MV-4-11 (cell line): ENCODE results near the gene PEX26.
"Not testable (repeated sequence)": the region's sequence is repeated elsewhere in the genome, so short reads cannot be mapped to it uniquely, and the experiment has no call there.

Source experiments
- DNase-seq: peaks from one replicate; lab custom pipeline; 2025; lab: John Stamatoyannopoulos, UW

PEX26 gene

DNA sequence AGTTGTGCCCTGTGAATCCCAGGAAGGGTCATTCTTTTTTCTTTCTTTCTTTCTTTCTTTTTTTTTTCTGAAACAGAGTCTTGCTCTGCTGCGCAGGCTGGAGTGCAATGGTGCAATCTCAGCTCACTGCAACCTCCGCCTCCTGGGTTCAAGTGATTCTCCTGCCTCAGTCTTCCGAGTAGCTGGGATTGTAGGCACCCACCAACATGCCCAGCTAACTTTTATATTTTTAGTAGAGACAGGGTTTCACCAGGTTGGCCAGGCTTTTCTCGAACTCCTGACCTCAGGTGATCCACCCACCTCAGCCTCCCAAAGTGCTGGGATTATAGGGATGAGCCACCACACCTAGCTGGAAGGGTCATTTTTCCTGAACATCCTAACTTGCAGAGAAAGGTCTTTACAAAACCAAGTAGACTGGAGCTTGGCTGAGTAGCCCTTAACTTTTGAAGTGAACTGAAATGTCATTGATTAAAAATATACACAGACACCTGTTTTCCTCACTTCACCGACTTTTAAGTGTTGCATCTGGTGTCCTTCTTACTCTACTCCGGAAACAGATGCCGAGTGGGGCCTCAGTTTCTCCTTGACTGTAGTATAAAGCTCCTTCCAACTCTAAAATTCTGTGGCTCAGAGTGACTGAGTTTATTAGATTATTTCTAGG lies 6.4 kb upstream of the PEX26 start:
- not testable (repeated sequence) for DNase-seq

DNA sequence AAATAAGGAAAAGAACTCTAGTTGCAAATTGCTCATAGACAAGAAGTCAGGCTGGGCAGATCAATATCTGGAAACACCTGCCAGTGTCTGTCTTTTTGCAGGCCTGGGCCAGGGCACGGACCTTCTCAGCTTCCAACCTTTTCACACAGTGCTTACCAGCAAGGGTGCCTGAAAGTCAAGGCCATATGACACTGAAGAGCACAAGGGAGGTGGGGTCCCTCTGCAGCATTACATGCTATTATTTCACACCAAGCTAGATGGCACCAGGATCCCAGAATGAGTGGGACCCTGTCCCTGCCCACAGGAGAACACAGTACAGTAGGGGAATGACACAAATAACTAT lies 5.9 kb upstream of the PEX26 start:
- DNase-seq, result no peak

DNA sequence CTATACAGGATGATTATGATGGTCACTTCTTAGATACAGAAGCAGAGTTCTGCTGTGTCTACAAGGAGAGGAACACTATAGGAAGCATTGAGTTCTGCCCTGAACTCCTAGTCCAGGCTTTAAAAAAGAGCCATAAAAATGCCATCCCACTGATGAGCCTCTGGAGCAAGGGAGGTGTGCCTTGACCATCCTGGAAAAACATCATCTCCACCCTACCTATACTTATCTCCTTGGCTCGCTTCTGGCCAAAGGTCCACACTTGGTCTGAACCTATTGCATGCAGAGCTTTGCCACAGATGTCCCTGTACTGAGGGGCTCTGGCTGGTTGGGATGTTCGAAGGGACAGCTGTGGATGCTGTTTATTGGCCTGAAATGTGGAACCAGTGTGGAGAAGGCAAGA lies 4.3 kb upstream of the PEX26 start:
- DNase-seq, result no peak

DNA sequence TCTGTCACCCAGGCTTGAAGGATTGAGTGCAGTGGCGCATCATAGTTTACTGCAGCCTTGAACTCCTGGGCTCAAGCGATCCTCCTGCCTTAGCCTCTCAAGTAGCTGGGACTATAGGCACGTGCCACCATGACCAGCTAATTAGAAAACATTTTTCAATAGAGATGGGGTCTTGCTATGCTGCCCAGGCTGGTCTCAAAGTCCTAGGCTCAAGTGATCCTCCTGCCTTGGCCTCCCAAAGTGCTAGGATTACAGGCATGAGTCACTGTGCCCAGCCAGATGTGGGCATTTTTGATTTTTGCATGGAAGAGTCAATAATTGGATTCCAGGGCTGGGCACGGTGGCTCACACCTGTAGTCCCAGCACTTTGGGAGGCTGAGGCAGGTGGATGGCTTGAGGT lies 3.9 kb upstream of the PEX26 start:
- not testable (repeated sequence) for DNase-seq

DNA sequence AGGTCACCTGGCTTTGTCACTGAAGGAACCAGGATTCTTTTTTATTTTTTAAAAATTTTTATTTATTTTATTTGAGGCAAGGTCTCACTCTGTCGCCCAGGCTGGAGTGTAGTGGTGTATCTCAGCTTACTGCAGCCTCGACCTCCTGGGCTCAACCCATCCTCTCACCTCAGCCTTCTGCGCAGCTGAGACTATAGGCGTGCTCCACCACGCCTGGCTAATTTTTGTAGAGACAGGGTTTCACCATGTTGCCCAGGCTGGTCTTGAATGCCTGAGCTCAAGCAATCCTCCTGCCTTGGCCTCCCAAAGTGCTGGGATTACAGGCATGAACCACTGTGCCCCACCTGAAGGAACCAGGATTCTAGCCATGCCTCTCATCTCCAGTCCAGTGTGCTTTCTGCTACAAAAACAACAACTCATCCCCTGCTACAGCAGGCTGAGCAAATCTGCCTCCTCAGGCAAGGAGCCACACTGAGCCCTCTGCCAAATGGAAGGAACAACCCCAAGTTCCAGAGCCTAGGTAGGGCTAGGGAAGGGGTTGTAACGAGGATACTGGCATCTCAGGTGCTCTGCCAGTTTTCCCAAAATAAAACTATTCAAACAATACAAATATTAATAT lies 2.6 kb upstream of the PEX26 start:
- DNase-seq, result no peak

DNA sequence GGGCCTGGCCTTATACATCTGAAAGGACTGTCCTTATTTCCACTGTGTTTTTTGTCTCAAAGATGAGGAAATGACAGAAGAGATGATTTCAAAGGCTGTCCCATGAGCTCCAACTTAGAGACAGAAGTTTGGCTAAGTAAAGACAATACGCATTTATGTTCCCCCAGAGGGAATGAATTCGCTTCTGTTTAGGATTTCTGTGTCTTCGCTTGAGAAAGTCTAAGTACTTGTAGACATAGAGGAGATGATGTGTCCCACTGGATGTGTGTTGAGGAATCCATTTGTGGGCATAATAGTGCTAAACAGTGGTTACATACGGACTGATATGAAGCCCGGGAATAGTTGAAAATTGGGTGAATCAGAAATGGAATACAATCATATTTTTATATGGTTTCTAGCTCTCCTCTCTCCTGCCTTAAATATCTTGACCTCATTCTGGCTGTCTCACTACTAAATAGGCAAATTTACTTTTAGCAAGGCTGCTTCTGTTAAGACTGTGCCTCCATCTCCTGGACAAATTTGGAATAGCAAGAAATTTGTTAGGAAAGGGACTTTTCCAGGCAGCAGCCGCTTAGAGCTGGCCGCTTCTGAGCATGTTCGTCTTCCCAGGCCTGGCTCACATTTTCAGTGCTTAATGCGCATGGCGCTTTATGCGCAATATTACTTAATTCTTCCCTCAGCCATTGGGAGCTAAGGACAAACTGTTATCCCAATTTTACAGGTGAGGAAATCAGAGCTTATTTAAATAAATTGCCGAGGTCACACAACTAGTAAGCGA lies 1.9 kb upstream of the PEX26 start:
- DNase-seq, result peak; percentile 75

DNA sequence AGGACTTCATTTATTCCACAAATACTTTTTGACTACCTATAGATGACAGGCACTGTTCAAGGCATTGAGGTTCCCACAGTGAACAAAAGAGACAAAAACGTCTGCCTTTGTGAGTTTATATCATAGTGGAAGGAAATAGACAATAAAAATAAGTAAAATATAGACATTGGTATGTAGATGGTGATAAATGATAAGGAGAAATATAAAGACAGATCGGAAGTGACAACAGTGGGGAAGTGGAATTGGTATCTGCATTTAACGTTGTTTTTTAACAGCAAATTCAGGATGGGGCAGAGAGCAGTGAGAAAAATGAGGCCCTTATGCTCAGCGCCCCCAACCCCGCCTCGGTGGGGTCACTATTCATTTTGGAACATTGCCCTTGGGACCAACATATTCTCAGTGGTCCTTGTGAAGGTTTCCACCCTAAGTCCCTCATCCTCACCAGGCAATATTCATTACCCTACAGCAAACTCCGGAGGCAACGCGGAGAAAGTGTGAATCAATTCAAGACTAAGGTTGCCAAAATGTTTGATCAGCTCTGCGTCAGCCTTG lies 627 bp upstream of the PEX26 start:
- DNase-seq, result no peak

DNA sequence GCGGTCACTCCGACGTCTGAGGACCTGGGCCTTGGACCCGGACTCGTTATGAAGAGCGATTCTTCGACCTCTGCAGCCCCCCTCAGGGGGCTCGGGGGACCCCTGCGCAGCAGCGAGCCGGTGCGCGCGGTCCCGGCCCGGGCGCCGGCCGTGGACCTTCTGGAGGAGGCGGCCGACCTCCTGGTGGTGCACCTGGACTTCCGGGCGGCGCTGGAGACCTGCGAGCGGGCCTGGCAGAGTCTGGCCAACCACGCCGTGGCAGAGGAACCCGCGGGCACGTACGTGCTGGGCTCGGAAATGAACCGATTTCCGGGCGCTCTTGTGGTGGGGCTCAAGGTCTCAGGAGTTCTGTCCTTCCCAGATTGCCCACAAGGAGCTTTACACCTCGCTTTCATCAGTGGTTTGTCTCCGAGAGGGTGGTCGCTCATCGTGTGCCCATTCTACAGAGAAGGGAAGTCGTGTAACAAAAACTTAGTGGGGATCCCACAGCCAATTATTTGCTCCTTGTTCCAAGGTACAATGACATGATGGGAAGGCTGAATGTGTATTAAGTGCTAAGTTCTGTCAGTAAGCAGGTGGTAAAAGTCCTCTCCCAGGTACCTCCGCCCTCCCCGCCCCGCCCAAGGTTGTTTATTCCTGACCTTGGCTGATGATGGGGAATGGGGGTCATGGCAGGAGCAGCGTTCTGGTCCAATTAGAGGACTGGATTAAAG lies 695 bp downstream of the PEX26 start:
- peak; percentile 15 for DNase-seq

DNA sequence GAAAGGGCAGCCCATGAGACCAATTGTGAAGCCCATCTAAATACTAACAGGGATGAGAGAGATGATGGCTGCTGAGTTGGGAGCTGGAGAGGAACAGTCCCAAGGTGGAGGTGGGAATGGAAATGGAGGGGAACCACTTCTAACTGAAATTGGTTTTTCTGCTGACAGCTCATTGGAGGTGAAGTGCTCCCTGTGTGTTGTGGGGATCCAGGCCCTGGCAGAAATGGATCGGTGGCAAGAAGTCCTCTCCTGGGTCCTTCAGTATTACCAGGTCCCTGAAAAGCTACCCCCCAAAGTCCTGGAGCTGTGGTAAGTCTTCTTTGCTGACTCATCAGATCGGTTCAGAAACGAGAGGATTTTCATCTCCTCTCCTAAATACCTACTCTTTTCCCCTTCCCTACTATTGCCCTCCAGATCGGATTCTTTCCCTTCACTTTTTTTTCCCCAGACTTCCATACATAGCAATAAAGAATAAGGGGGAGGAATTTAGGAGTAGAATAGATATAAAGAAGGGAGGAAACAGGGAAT lies 2.0 kb downstream of the PEX26 start:
- DNase-seq, result no peak

DNA sequence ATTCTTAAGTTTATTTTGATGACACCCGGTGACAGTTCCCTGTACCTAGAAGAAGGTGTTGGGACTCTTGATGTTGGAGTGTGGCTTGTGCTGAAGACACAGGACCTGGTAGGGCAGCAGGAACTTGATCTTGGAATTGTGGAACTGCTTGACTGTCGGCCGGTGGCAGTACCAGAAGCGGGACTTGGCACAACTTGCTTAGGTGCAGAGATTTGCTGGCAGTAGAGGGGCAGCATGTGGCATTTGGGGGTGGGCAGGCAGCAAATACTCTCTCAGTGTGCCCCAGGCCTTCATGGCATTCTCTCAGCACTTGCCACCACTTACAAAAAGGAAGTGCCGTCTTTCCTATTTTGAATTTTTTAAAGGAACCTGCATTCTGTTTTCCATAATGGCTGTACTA lies 3.6 kb downstream of the PEX26 start:
- DNase-seq, result no peak

DNA sequence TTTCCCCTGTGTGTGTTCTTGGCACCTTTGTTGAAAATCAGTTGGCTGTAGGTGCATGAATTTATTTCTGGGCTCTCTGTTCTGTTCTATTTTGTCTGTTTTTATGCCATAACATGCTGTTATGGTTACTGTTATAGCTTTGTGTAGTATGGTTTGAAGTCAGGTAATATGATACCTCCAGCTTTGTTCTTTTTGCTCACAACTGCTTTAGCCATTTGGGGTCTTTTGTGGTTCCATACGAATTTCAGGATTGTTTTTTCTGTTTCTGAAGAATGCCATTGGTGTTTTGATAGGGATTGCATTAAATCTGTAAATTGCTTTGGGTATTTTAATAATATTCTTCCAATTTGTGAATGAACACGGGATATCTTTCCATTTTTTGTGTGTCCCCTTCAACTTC lies 4.7 kb downstream of the PEX26 start:
- DNase-seq, result no peak

DNA sequence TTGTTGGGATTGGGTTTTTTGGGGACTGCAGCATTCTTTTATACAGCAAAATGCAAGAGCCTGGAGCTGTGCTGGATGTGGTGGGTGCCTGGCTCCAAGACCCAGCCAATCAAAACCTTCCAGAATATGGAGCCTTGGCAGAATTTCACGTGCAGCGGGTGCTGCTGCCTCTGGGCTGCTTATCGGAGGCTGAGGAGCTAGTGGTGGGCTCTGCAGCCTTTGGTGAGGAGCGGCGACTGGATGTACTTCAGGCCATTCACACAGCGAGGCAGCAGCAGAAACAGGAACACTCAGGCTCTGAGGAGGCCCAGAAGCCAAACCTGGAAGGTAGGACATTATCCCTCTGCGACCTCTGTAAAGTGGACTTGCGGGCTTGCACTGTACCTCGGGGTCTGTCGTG lies 5.6 kb downstream of the PEX26 start:
- no peak for DNase-seq

DNA sequence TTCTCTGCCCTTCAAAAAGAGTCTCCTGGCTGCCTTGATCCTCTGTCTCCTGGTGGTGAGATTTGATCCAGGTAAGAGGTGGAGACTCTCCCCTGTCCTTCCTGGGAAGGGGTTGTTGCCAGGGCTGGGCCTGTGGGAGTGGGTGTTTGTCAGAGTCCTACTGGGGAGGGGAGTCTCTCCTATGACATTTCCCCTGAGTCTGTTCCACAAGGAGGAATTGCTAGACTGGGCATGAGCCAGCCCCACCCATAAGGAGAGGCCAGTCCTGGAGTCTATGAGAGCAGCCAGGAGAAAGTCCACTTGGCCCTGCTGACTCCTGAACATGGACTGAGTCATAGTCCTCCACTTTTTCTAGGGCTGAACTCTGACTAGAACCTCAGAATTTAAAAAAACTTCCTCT lies 7.4 kb downstream of the PEX26 start:
- no peak for DNase-seq

DNA sequence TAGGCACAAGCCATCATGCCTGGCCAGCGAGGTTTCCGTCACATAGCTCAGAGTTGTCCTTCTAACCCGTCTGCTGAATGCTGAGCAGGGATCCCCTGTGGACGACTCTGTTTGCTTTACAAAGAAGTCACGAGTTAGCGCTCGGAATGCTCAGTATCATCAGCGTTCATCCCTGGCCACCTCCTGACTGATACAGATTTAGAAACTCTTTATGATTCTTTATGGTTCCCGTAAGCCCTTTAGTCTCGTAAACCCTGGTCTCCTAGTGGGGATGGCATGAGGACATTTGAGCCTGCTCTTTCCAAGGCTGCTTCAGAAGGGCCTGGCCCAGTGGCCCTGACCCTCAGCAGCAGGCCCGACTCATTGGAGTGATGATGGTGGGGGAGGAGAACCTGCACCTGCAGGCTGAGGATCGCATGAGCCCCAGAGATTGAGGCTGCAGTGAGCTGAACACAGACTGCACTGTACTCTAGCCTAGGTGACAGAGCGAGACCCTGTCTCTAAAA lies 9.6 kb downstream of the PEX26 start:
- no peak for DNase-seq

DNA sequence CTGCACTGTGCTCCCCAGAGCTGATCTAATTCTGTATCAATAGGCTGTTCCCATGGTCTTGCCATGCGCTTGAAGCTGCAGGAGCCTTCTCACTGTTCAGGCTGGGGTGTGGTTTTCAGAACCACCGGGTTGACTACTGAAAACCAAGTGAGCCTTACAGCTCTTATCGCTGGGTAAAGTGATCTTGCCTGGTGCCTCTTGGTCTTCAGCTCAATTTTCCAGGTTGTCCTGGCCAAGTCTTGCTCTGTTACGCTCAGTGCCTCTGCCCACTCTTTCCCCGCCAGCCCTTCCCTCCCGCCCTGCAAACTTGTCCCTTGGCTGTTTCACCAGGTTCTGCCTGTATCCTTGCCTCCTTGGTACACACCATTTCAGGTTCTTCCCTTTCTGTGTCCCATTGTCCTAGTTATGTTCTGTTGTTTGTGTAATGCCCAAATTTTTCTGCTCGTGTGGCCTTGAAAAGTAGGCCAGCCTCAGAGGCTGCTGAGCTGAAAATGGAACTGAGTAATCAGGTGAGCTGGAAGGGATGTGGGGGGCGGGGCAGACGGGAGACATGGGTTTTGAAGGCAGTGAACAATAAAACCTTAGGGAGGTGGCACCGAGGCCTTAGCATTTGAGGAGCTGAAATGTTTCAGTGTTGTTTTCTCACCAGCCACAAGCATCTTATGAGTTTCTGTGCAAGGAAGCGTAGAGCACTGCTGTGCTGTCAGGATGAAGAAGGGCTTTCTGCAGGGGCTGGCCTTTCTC lies 11.2 kb downstream of the PEX26 start:
- no peak for DNase-seq

DNA sequence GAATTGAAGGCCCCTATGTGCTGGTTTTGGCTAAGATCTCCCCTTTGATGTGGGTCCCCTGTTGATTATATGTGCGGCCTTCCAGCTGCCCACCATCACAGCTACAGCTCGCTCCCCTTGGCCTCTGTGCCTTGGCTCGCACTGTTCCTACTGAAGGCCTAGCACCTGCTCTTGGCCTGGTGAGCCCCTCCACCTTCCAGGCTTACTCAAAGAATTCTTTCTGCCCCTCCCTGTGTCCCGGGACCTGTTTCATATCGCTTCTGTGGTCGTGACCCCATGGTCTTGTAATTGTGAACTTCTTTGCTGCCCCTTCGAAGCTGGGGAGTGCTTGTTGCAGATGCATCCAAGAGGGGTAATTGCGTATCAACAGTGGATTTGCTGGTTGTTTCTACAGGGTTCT lies 12.5 kb downstream of the PEX26 start:
- no peak for DNase-seq

DNA sequence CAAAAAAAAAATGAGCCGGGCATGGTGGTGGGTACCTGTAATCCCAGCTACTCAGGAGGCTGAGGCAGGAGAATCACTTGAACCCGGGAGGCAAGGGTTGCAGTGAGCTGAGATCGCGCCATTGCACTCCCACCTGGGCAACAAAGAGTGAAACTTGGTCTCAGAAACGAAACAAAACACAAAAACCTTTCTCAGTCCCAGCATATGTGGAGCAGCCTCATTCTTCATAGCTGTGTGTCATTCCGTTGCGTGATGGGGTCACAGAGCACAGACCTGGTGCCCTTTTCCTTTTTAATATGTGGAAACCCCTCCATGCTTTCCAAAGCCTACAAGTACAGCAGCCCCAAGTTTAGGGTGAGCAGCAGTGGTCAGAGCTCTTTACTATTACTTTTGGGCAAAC lies 13.7 kb downstream of the PEX26 start:
- DNase-seq, result no peak

DNA sequence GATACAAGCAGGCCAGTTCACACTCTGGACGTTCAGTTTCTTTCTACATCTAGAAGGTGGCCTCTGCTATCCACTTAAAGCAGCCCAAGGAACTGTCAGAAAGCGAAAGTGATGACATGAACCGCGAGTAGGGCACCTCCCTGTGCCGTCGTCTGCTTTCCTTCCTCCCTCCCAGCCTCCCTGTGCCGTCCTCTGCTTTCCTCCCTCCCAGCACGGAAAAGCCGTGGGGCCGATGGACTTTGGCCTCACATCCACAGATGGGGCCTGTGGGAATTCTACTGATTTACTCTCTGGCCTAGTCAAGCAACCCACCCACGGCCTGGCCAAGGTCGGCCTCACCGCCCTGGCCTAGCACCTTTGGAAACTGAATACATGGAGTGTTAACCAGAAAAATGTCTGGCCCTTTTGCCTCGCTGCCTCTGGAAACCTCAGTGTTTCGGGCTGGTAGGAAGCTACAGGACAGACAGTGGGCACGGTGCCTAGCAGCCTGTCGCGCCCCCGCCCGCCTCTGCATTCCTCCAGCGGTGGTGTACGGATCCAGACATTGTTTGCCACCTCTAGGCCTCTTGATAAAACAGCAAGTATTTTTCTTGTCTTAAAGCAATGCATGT lies 14.2 kb downstream of the PEX26 start:
- DNase-seq, result peak; percentile 57

DNA sequence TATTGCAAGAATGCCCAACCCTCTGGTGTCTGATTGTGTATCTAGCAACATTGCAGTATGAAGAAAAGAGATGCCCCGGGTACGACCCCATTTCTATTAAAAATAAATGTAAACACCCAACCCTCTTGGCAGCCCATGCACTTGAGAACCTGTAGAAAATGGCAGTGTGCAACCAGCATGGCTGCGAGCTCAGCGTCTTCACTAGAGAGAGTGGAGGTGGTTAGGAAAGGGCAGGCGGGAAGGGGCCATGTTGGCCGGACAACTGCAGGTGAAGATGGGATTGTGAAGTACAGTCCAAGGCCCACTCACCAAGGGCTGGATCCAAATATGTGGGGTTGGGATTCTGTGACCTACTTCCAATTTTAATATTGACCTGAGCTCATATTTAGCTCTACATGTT lies 15.9 kb downstream of the PEX26 start:
- DNase-seq, result no peak

DNA sequence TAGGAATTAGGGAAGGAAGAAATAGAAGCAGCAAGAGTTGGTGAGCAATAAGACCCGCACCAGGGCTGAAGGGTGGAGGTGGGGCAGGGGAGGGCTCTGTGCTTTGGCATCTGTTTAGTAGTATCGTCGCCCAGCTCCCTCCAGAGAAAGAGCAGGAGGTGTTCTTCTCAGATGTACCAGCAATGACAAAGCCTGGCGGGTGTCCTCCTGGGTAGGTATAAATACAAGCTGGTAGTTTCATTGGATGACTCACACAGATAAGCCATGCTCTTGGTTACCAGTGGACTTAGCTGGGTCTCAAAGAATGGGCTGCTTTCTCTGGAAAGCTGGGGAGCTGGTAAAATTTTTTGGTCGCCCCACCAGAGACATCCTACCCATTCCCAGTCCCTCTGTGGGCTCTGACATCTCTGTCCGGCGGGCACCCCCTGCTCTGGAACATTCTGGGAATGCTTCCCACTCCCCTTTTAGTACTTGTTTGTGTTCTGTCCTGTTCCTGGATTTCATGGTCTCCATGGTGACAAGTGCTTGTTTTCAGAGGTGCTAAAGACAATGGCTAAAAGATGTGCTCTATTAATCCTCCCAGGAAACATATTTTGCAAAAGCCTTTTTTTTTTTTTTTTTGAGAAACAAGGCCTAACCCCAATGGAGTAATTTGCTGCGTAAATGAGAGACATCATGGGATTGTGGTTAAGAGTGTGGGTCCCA lies 17.5 kb downstream of the PEX26 start:
- DNase-seq, result peak; percentile 34
